MCF 10A (cell line): ENCODE measurements around the gene SHISA5. TPM values are rescaled to one million over a fixed set of nuclear protein-coding genes. Genes with fewer than 3 reads are reported as not detected.
A peak's percentile ranks its signal among the peaks of the same experiment; 100 is the strongest.

Experiments
- BruUV-seq: library from RNA; stranded (reverse); fragments of 400-500 nt; replicated peaks from 2 replicates; lab custom pipeline; 2021; lab: Mats Ljungman, UMichigan
- CTCF ChIA-PET: fragments of 300-600 bp; sonication (Branson Sonifier 250); formaldehyde crosslinking; extraction: SDS; loops from one replicate; lab custom pipeline; 2021; ENCODE audit warnings: antibody characterized with exemption, inconsistent platforms; lab: Yijun Ruan, JAX
- POLR2A ChIA-PET: fragments of 300-600, 350-650 bp; sonication (Branson Sonifier 250); formaldehyde crosslinking; extraction: SDS; loops from one replicate; lab custom pipeline; 2020; ENCODE audit warnings: antibody characterized with exemption, inconsistent platforms; lab: Yijun Ruan, JAX
- DNase-seq: peaks from one replicate; pipeline ENCODE4 v3.0.0-alpha.2; 2018; ENCODE audit not compliant: unreplicated experiment
- H3K27ac Mint-ChIP-seq: one replicate; pipeline ENCODE4 v1.8.0; 2022; ENCODE audit warnings: mild to moderate bottlenecking, low read depth, mixed read lengths; ENCODE audit not compliant: unreplicated experiment
- H3K27me3 Mint-ChIP-seq: one replicate; pipeline ENCODE4 v1.8.0; 2022; ENCODE audit warnings: mixed read lengths; ENCODE audit not compliant: insufficient read depth, unreplicated experiment
- H3K36me3 Mint-ChIP-seq: one replicate; pipeline ENCODE4 v1.8.0; 2022; ENCODE audit warnings: mild to moderate bottlenecking, moderate library complexity, mixed read lengths; ENCODE audit not compliant: insufficient read depth, unreplicated experiment
- H3K4me1 Mint-ChIP-seq: one replicate; pipeline ENCODE4 v1.8.0; 2022; ENCODE audit warnings: mixed read lengths; ENCODE audit not compliant: insufficient read depth, unreplicated experiment
- H3K4me3 Mint-ChIP-seq: one replicate; pipeline ENCODE4 v1.8.0; 2022; ENCODE audit warnings: mild to moderate bottlenecking, moderate library complexity, mixed read lengths; ENCODE audit not compliant: unreplicated experiment
- H3K9me3 Mint-ChIP-seq: one replicate; pipeline ENCODE4 v1.8.0; 2022; ENCODE audit warnings: mixed read lengths; ENCODE audit not compliant: unreplicated experiment
- intact Hi-C: fragments of 100-400 bp; cut with micrococcal nuclease; formaldehyde crosslinking; loops from 2 replicates; pipeline ENCODE4 v1.14.1; 2022
- total RNA-seq: library from RNA; stranded (reverse); gene quantifications from 2 replicates; pipeline ENCODE4 v1.2.3, GENCODE V29; 2022
- TF ChIP-seq, protein P1 (sequence below): fragments of 200-600 bp; IDR thresholded peaks from one replicate; pipeline ENCODE4 v1.8.0; 2022; ENCODE audit warnings: antibody characterized with exemption, mild to moderate bottlenecking; ENCODE audit not compliant: unreplicated experiment

SHISA5 gene
- total RNA-seq, 1 experiment from 2014 or later: 131 TPM

DNA sequence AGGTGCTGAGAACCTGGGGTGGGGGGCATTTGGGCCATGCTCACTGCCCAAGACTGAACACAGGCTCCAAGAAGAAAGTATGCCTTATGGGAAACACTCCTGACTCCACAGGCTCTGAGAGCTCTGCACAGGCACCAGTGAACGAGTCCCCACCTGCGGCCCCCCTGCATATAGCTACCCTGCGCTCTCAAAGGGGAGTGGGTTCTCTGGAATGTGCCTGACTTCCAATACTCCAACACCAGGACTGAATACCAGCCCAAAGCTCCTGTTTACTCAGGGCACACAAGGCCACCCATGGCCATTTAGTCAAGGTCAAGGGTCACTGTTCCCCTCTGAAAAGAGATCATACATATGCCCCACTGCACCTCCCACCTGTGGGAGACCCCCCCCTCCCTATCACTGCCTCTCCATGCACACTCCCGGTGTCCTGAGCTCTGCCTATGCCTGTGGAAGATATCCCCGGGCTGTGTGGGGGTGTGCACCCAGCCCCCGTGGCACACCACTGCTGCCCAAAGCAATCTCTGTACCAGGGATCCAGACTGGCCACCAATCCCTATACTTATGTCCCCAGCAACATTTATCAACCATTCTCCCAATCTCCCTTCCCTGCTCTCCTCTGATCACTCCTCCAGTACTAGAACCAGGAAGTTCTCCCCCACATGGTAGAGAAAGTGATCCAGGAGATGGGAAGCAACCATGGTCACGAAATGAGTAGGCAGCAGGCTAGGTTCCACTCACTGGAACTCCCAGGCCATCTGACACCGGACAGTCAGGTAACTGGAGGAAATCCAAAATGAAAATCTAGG is 72.5 kb downstream of the SHISA5 start:
- H3K27me3 Mint-ChIP-seq: no peaks in the 10 kb centered on the region
- ChIA-PET CTCF (interaction anchor here (0.5 to 10.7 kb wide), 7 partner anchors 19 to 1517 kb away, joined by 3 to 647 read pairs (median 31); no protein-coding TSS in a partner anchor), POLR2A (interaction anchor here (0.5 to 20.2 kb wide), 15 partner anchors 8 to 237 kb away, joined by 3 to 749 read pairs (median 10); partner anchors contain the start of genes ATRIP, CCDC51, NME6 and TMA7)
- no peaks in the 10 kb centered on the region for H3K9me3 Mint-ChIP-seq
- no TSS peak for BruUV-seq
- TF ChIP-seq, protein P1, sequence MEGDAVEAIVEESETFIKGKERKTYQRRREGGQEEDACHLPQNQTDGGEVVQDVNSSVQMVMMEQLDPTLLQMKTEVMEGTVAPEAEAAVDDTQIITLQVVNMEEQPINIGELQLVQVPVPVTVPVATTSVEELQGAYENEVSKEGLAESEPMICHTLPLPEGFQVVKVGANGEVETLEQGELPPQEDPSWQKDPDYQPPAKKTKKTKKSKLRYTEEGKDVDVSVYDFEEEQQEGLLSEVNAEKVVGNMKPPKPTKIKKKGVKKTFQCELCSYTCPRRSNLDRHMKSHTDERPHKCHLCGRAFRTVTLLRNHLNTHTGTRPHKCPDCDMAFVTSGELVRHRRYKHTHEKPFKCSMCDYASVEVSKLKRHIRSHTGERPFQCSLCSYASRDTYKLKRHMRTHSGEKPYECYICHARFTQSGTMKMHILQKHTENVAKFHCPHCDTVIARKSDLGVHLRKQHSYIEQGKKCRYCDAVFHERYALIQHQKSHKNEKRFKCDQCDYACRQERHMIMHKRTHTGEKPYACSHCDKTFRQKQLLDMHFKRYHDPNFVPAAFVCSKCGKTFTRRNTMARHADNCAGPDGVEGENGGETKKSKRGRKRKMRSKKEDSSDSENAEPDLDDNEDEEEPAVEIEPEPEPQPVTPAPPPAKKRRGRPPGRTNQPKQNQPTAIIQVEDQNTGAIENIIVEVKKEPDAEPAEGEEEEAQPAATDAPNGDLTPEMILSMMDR: no peak
- peak overlapping the region; percentile 99 for H3K4me3 Mint-ChIP-seq
- DNase-seq: no peak
- peaks cover 37% of the 10 kb centered on the region for H3K36me3 Mint-ChIP-seq
- H3K27ac Mint-ChIP-seq: peak overlapping the region; percentile 98
- peaks cover 59% of the 10 kb centered on the region for H3K4me1 Mint-ChIP-seq
- intact Hi-C loops: no loop called here

DNA sequence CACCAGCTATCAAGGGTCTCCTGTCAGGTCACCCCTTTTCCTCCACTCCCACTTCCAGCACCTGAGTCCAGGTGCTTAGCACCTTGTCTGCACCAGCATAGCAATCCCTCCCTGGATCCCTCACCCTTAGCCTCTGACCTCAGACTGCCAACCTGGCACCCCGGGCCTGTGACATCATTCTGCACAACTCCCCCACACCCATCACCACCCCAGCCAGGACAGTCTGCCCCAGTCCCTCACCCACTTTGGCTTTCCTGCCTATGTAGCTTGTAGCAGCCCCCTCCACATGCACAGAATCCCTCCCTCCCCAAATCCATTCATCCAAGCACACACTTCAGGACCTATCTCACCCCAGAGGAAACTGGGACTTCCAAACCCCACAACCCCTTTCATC is 73.3 kb downstream of the SHISA5 start:
- no peak for DNase-seq
- Mint-ChIP-seq H3K27ac (peak overlapping the region; percentile 98), H3K4me1 (peaks cover 65% of the 10 kb centered on the region), H3K9me3 (no peaks in the 10 kb centered on the region), H3K36me3 (peaks cover 43% of the 10 kb centered on the region), H3K4me3 (peak overlapping the region; percentile 99), H3K27me3 (no peaks in the 10 kb centered on the region)
- BruUV-seq: no TSS peak
- ChIA-PET CTCF (interaction anchor here (0.5 to 4.3 kb wide), 5 partner anchors 18 to 1518 kb away, joined by 3 to 31 read pairs (median 5); no protein-coding TSS in a partner anchor), POLR2A (interaction anchor here (0.6 to 20.2 kb wide), 13 partner anchors 9 to 205 kb away, joined by 3 to 749 read pairs (median 4); partner anchors contain the start of genes ATRIP, CCDC51, TMA7 and ZNF589)
- TF ChIP-seq, protein P1: no peak
- intact Hi-C loops: no loop called here

DNA sequence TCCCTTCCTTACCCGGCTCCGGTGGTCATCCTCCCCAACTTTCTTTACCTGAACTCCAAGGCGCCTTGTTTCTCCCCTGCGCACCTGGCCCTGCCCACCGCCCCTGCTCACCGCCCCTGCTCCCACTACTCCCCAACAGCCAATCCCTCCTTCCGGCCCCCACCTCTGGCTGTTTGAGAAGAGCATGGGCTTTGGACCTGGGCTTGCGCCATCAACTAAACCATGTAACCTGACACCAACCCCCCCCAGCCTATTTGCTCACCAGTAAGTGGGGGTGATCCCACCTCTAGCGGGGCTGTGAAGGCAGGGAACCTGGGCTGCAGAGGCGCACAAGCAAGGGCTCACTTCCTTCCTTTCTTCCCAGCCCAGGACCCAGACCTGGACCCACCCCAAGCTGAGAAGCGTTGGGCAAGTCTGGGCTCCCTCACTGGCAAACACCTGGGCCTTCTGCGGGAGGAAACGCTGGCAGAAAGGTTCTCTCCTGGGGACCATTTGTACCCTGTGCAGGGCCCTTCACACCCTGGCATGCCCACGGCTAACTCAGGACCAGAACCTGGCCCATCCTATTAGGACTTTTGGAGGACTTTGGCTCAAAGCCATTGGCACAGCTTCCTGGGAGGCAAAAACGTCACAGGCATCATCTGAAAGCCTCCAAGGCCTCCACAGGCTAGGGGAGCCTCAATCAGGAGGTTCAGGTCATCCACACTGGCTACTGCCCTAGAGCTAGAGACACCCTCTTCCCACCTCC is 73.8 kb downstream of the SHISA5 start, which contains the start of gene PLXNB1:
PLXNB1 (minus strand) TSS at position 127 of the 748 bp plus-strand sequence. CDS start 5,475 bp downstream, outside the sequence.
- intact Hi-C loops: no loop called here
- POLR2A ChIA-PET: interaction anchor here (0.6 to 20.2 kb wide), 16 partner anchors 10 to 265 kb away, joined by 3 to 749 read pairs (median 4); partner anchors contain the start of genes ATRIP, CCDC51, PFKFB4 and SLC26A6
- CTCF ChIA-PET: interaction anchor here (0.6 to 4.3 kb wide), 4 partner anchors 17 to 251 kb away, joined by 3 to 31 read pairs (median 6); no protein-coding TSS in a partner anchor
- Mint-ChIP-seq H3K4me3 (peak within 1 kb of the TSS; percentile 99), H3K36me3 (peaks cover 43% of the 10 kb centered on the region), H3K27me3 (no peaks in the 10 kb centered on the region), H3K4me1 (peaks cover 68% of the 10 kb centered on the region), H3K27ac (peak within 1 kb of the TSS; percentile 98), H3K9me3 (no peaks in the 10 kb centered on the region)
- BruUV-seq: TSS peak; percentile 36
- DNase-seq: peak; percentile 96
- TF ChIP-seq, protein P1: no peak
